GM12878 (cell line): ENCODE data around the gene REN.

Source experiments
- ETV6 ChIP-seq, 2 experiments: fragments of 450-650 bp in 1 of 2; IDR thresholded peaks in 1 of 2; conservative IDR thresholded peaks in 1 of 2; 2 replicates each; pipeline ENCODE4 v1.6.1; 2014; ENCODE audit warnings: antibody characterized with exemption in 1 of 2, borderline replicate concordance in 1 of 2, low read depth in 1 of 2, mild to moderate bottlenecking in 1 of 2, moderate library complexity in 1 of 2
- EZH2 ChIP-seq: IDR thresholded peaks from 2 replicates; pipeline ENCODE4 v1.6.1; 2012; ENCODE audit warnings: low read depth, mild to moderate bottlenecking, control low read depth, inconsistent platforms, low read length, borderline replicate concordance; ENCODE audit not compliant: control insufficient read depth
- SRF ChIP-seq, 2 experiments: IDR thresholded peaks; 2 replicates each; pipeline ENCODE4 v1.6.1; 2011; ENCODE audit warnings: low read depth in 2 of 2, low read length in 2 of 2, mild to moderate bottlenecking in 1 of 2, moderate library complexity in 1 of 2
- YY1 ChIP-seq: IDR thresholded peaks from 2 replicates; pipeline ENCODE4 v1.6.1; 2011; ENCODE audit warnings: low read depth, mild to moderate bottlenecking, low read length
- TF ChIP-seq, protein P1 (sequence below), 3 experiments: IDR thresholded peaks in 2 of 3; conservative IDR thresholded peaks in 1 of 3; 2 replicates each; pipeline ENCODE4 v1.5.1; 2011; ENCODE audit warnings: low read depth in 3 of 3, low read length in 3 of 3, mild to moderate bottlenecking in 3 of 3, control low read depth in 2 of 3, moderate library complexity in 2 of 3, inconsistent platforms in 1 of 3, mixed read lengths in 1 of 3; ENCODE audit not compliant: control insufficient read depth in 2 of 3, insufficient read depth in 1 of 3; ENCODE audit errors: extremely low read depth in 1 of 3

DNA sequence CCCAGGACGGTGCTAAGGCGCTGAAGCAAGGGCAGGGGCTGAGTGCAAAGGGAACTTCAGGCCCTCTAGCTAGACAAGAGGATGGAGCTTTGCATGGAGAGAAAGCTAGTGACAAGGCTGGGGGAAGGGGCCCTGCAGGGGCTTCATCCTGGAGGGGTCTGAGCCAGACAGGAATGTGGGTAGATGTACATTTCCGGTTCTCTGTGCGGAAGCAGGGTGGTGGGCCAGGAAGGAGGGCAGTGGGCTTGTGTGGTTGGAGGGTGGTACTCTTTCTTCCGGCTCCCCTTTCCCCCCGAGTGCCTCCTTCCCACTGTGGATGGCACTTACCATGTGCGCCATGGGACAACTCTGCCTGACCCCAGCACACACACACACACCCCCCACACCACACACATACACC is 28.6 kb upstream of the REN start:
- TF ChIP-seq, protein P1, sequence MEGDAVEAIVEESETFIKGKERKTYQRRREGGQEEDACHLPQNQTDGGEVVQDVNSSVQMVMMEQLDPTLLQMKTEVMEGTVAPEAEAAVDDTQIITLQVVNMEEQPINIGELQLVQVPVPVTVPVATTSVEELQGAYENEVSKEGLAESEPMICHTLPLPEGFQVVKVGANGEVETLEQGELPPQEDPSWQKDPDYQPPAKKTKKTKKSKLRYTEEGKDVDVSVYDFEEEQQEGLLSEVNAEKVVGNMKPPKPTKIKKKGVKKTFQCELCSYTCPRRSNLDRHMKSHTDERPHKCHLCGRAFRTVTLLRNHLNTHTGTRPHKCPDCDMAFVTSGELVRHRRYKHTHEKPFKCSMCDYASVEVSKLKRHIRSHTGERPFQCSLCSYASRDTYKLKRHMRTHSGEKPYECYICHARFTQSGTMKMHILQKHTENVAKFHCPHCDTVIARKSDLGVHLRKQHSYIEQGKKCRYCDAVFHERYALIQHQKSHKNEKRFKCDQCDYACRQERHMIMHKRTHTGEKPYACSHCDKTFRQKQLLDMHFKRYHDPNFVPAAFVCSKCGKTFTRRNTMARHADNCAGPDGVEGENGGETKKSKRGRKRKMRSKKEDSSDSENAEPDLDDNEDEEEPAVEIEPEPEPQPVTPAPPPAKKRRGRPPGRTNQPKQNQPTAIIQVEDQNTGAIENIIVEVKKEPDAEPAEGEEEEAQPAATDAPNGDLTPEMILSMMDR (IDR thresholded peaks at IDR 0.05 in 2 of 3, conservative IDR thresholded peaks at IDR 0.05 in 1 of 3; ENCODE audit: control insufficient read depth in 2 of 3, extremely low read depth in 1 of 3, insufficient read depth in 1 of 3, low read depth in 3 of 3, low read length in 3 of 3): no peak
- TF ChIP-seq EZH2 (no peak), YY1 (no peak), SRF (IDR thresholded peaks at IDR 0.05; ENCODE audit: low read depth in 2 of 2, low read length in 2 of 2) (no peak), ETV6 (conservative IDR thresholded peaks at IDR 0.05 in 1 of 2, IDR thresholded peaks at IDR 0.05 in 1 of 2; ENCODE audit: borderline replicate concordance in 1 of 2, low read depth in 1 of 2) (no peak)
